ENCODE data around the gene DDRGK1. TPM values are rescaled to one million over a fixed set of nuclear protein-coding genes. Genes with fewer than 3 reads are reported as not detected.

Gene DDRGK1
- total and polyA plus RNA-seq, 2 experiments from 2014 or later, result 92.9 to 154 TPM

GRCh38 chr20:3168829-3169590 is 35.5 kb downstream of the DDRGK1 start:
- Histone ChIP-seq H3K9me2 (replicated peaks; ENCODE audit: insufficient read depth) (no peaks in the 10 kb centered on the region), H4K20me1 (ENCODE audit: insufficient read depth, poor library complexity, severe bottlenecking) (no peaks in the 10 kb centered on the region), H2AFZ (peak overlapping the region; percentile 50), H3K4me2 (peak overlapping the region; percentile 79), H3K4me1 (ENCODE audit: insufficient read depth) (peaks cover 23% of the 10 kb centered on the region), H3K79me2 (peaks cover 20% of the 10 kb centered on the region), H3K27me3 (no peaks in the 10 kb centered on the region), H3K4me3 (no peak overlapping the region), H3K27ac (peak overlapping the region; percentile 90), H3K36me3 (replicated peaks; ENCODE audit: insufficient read depth, low read depth) (no peaks in the 10 kb centered on the region), H3K9me3 (ENCODE audit: low read depth) (no peaks in the 10 kb centered on the region)
- DNase-seq (ENCODE audit: low spot score), result no peak
- WGBS (ENCODE audit: low lambda C conversion rate, missing lambda C conversion rate), result 79% methylated on average over 6 of the region's 7 CpGs
- TF ChIP-seq EZH2 (IDR thresholded peaks at IDR 0.05; ENCODE audit: borderline replicate concordance), result no peak
- TF ChIP-seq CTCF (IDR thresholded peaks at IDR 0.05; ENCODE audit: poor library complexity), result no peak

- H3K4me1 ChIP-seq (ENCODE audit: insufficient read depth), result peaks cover 23% of the 10 kb centered on the region
- TF ChIP-seq CTCF (IDR thresholded peaks at IDR 0.05; ENCODE audit: poor library complexity), result peak; percentile 24
- TF ChIP-seq EZH2 (IDR thresholded peaks at IDR 0.05; ENCODE audit: borderline replicate concordance), result no peak
- peak overlapping the region; percentile 79 for H3K4me2 ChIP-seq
- H3K27me3 ChIP-seq, result no peaks in the 10 kb centered on the region
- H3K9me2 ChIP-seq (replicated peaks; ENCODE audit: insufficient read depth), result no peaks in the 10 kb centered on the region
- DNase-seq (ENCODE audit: low spot score), result peak; percentile 87
- H3K79me2 ChIP-seq, result peaks cover 20% of the 10 kb centered on the region
- no peak overlapping the region for H3K4me3 ChIP-seq
- 14% methylated on average over 15 of the region's 39 CpGs for WGBS (ENCODE audit: low lambda C conversion rate, missing lambda C conversion rate)
- no peaks in the 10 kb centered on the region for H3K36me3 ChIP-seq (replicated peaks; ENCODE audit: insufficient read depth, low read depth)
- H4K20me1 ChIP-seq (ENCODE audit: insufficient read depth, poor library complexity, severe bottlenecking), result no peaks in the 10 kb centered on the region
- H2AFZ ChIP-seq, result peak overlapping the region; percentile 50
- no peaks in the 10 kb centered on the region for H3K9me3 ChIP-seq (ENCODE audit: low read depth)
- peak overlapping the region; percentile 90 for H3K27ac ChIP-seq
Measured at GRCh38 chr20:3168079-3168828, 36.2 kb downstream of the DDRGK1 start.

- H3K4me3 ChIP-seq, result no peak overlapping the region
- peak overlapping the region; percentile 79 for H3K4me2 ChIP-seq
- H3K4me1 ChIP-seq (ENCODE audit: insufficient read depth), result peaks cover 23% of the 10 kb centered on the region
- no peaks in the 10 kb centered on the region for H3K9me2 ChIP-seq (replicated peaks; ENCODE audit: insufficient read depth)
- no peak for TF ChIP-seq EZH2phosphoT487 (IDR thresholded peaks at IDR 0.05; ENCODE audit: low read depth, severe bottlenecking, unreplicated experiment)
- no peak for TF ChIP-seq EZH2 (IDR thresholded peaks at IDR 0.05; ENCODE audit: borderline replicate concordance)
- no peak for TF ChIP-seq CTCF (IDR thresholded peaks at IDR 0.05; ENCODE audit: poor library complexity)
- WGBS (ENCODE audit: low lambda C conversion rate, missing lambda C conversion rate), result 63% methylated on average over 23 of the region's 25 CpGs
- no peak overlapping the region for H2AFZ ChIP-seq
- H3K79me2 ChIP-seq, result peaks cover 15% of the 10 kb centered on the region
- no peaks in the 10 kb centered on the region for H3K36me3 ChIP-seq (replicated peaks; ENCODE audit: insufficient read depth, low read depth)
- H3K9me3 ChIP-seq (ENCODE audit: low read depth), result no peaks in the 10 kb centered on the region
- no peaks in the 10 kb centered on the region for H3K27me3 ChIP-seq
- H4K20me1 ChIP-seq (ENCODE audit: insufficient read depth, poor library complexity, severe bottlenecking), result no peaks in the 10 kb centered on the region
- H3K27ac ChIP-seq, result peak overlapping the region; percentile 49
- no peak for DNase-seq (ENCODE audit: low spot score)
Measured at GRCh38 chr20:3167738-3168078, 36.8 kb downstream of the DDRGK1 start.
